ENCODE data around the gene PFN2.
"Not testable (repeated sequence)": the region's sequence is repeated elsewhere in the genome, so short reads cannot be mapped to it uniquely, and the experiment has no call there.

Gene PFN2

GRCh38 chr3:149970716-149971402, at the start of gene PFN2:
Gene PFN2, minus strand, starts transcription at chr3:149970895. Its CDS starts 39 bp downstream, at chr3:149970856.
- Mint-ChIP-seq H3K36me3 (no peaks in the 10 kb centered on the region), H3K9me3 (ENCODE audit: low read depth) (no peaks in the 10 kb centered on the region), H3K4me3 (peak within 1 kb of the TSS; percentile 92), H3K27me3 (peaks cover 15% of the 10 kb centered on the region), H3K4me1 (ENCODE audit: low read depth) (peaks cover 20% of the 10 kb centered on the region), H3K27ac (peak within 1 kb of the TSS; percentile 76)

GRCh38 chr3:150015901-150016300, 45.2 kb upstream of the PFN2 start:
- no peaks in the 10 kb centered on the region for H3K36me3 Mint-ChIP-seq
- H3K4me3 Mint-ChIP-seq = no peak overlapping the region
- H3K9me3 Mint-ChIP-seq (ENCODE audit: low read depth) = no peaks in the 10 kb centered on the region
- peaks cover 1% of the 10 kb centered on the region for H3K27me3 Mint-ChIP-seq
- no peaks in the 10 kb centered on the region for H3K4me1 Mint-ChIP-seq (ENCODE audit: low read depth)
- H3K27ac Mint-ChIP-seq = no peak overlapping the region

- H3K27ac Mint-ChIP-seq = no peak overlapping the region
- no peaks in the 10 kb centered on the region for H3K9me3 Mint-ChIP-seq (ENCODE audit: low read depth)
- no peaks in the 10 kb centered on the region for H3K4me1 Mint-ChIP-seq (ENCODE audit: low read depth)
- H3K4me3 Mint-ChIP-seq = no peak overlapping the region
- no peaks in the 10 kb centered on the region for H3K36me3 Mint-ChIP-seq
- peaks cover 1% of the 10 kb centered on the region for H3K27me3 Mint-ChIP-seq
These were observed 44.1 kb upstream of the PFN2 start for GRCh38 chr3:150014782-150015181.

- H3K9me3 Mint-ChIP-seq (ENCODE audit: low read depth) = no peaks in the 10 kb centered on the region
- no peaks in the 10 kb centered on the region for H3K4me1 Mint-ChIP-seq (ENCODE audit: low read depth)
- peaks cover 1% of the 10 kb centered on the region for H3K27me3 Mint-ChIP-seq
- H3K4me3 Mint-ChIP-seq = no peak overlapping the region
- H3K27ac Mint-ChIP-seq = no peak overlapping the region
- H3K36me3 Mint-ChIP-seq = no peaks in the 10 kb centered on the region
These were observed 43.1 kb upstream of the PFN2 start for GRCh38 chr3:150013801-150014200.

GRCh38 chr3:150006794-150007193, 36.1 kb upstream of the PFN2 start:
- Mint-ChIP-seq H3K9me3 (ENCODE audit: low read depth) (no peaks in the 10 kb centered on the region), H3K27ac (no peak overlapping the region), H3K4me1 (ENCODE audit: low read depth) (no peaks in the 10 kb centered on the region), H3K4me3 (no peak overlapping the region), H3K36me3 (no peaks in the 10 kb centered on the region), H3K27me3 (peaks cover 3% of the 10 kb centered on the region)

GRCh38 chr3:150005243-150006112, 34.8 kb upstream of the PFN2 start:
- Mint-ChIP-seq H3K4me3 (no peak overlapping the region), H3K36me3 (no peaks in the 10 kb centered on the region), H3K27me3 (peaks cover 3% of the 10 kb centered on the region), H3K27ac (no peak overlapping the region), H3K4me1 (ENCODE audit: low read depth) (no peaks in the 10 kb centered on the region), H3K9me3 (ENCODE audit: low read depth) (no peaks in the 10 kb centered on the region)

GRCh38 chr3:150000641-150001040, 29.9 kb upstream of the PFN2 start:
- Mint-ChIP-seq H3K36me3 (no peaks in the 10 kb centered on the region), H3K4me1 (ENCODE audit: low read depth) (no peaks in the 10 kb centered on the region), H3K4me3 (no peak overlapping the region), H3K27me3 (peaks cover 9% of the 10 kb centered on the region), H3K9me3 (ENCODE audit: low read depth) (peaks cover 14% of the 10 kb centered on the region), H3K27ac (no peak overlapping the region)

GRCh38 chr3:149999421-149999820, 28.7 kb upstream of the PFN2 start:
- no peak overlapping the region for H3K27ac Mint-ChIP-seq
- H3K4me1 Mint-ChIP-seq (ENCODE audit: low read depth) = no peaks in the 10 kb centered on the region
- H3K9me3 Mint-ChIP-seq (ENCODE audit: low read depth) = peaks cover 25% of the 10 kb centered on the region
- H3K4me3 Mint-ChIP-seq = no peak overlapping the region
- no peaks in the 10 kb centered on the region for H3K36me3 Mint-ChIP-seq
- H3K27me3 Mint-ChIP-seq = peaks cover 12% of the 10 kb centered on the region

- Mint-ChIP-seq H3K27me3 (peaks cover 12% of the 10 kb centered on the region), H3K4me1 (ENCODE audit: low read depth) (no peaks in the 10 kb centered on the region), H3K36me3 (no peaks in the 10 kb centered on the region), H3K9me3 (ENCODE audit: low read depth) (peaks cover 25% of the 10 kb centered on the region), H3K27ac (no peak overlapping the region), H3K4me3 (no peak overlapping the region)
These were observed 28.3 kb upstream of the PFN2 start for GRCh38 chr3:149998946-149999345.

GRCh38 chr3:149992416-149993058, 21.8 kb upstream of the PFN2 start:
- Mint-ChIP-seq H3K36me3 (peaks cover 3% of the 10 kb centered on the region), H3K4me1 (ENCODE audit: low read depth) (no peaks in the 10 kb centered on the region), H3K27ac (no peak overlapping the region), H3K9me3 (ENCODE audit: low read depth) (peaks cover 20% of the 10 kb centered on the region), H3K4me3 (no peak overlapping the region), H3K27me3 (peaks cover 12% of the 10 kb centered on the region)

GRCh38 chr3:149990423-149990948, 19.8 kb upstream of the PFN2 start:
- Mint-ChIP-seq H3K4me1 (ENCODE audit: low read depth) (no peaks in the 10 kb centered on the region), H3K9me3 (ENCODE audit: low read depth) (peaks cover 15% of the 10 kb centered on the region), H3K27me3 (peaks cover 8% of the 10 kb centered on the region), H3K4me3 (no peak overlapping the region), H3K27ac (no peak overlapping the region), H3K36me3 (peaks cover 3% of the 10 kb centered on the region)

- Mint-ChIP-seq H3K27me3 (peaks cover 7% of the 10 kb centered on the region), H3K4me1 (ENCODE audit: low read depth) (no peaks in the 10 kb centered on the region), H3K27ac (no peak overlapping the region), H3K36me3 (peaks cover 3% of the 10 kb centered on the region), H3K9me3 (ENCODE audit: low read depth) (peaks cover 6% of the 10 kb centered on the region), H3K4me3 (no peak overlapping the region)
These were observed 18.6 kb upstream of the PFN2 start for GRCh38 chr3:149989307-149989706.

GRCh38 chr3:149983628-149984027, 12.9 kb upstream of the PFN2 start:
- Mint-ChIP-seq H3K9me3 (ENCODE audit: low read depth) (no peaks in the 10 kb centered on the region), H3K27me3 (peaks cover 5% of the 10 kb centered on the region), H3K36me3 (no peaks in the 10 kb centered on the region), H3K4me1 (ENCODE audit: low read depth) (no peaks in the 10 kb centered on the region), H3K27ac (no peak overlapping the region), H3K4me3 (no peak overlapping the region)

- not testable (repeated sequence) for H3K27me3 Mint-ChIP-seq; H3K4me3 Mint-ChIP-seq; H3K4me1 Mint-ChIP-seq (ENCODE audit: low read depth); H3K9me3 Mint-ChIP-seq (ENCODE audit: low read depth); H3K36me3 Mint-ChIP-seq; H3K27ac Mint-ChIP-seq
These were observed 12.4 kb upstream of the PFN2 start for GRCh38 chr3:149983053-149983452.

GRCh38 chr3:149981979-149982378, 11.3 kb upstream of the PFN2 start:
- not testable (repeated sequence) for H3K4me1 Mint-ChIP-seq (ENCODE audit: low read depth); H3K27me3 Mint-ChIP-seq; H3K4me3 Mint-ChIP-seq; H3K27ac Mint-ChIP-seq; H3K36me3 Mint-ChIP-seq; H3K9me3 Mint-ChIP-seq (ENCODE audit: low read depth)

All from activated naive CD8-positive, alpha-beta T cell (primary cell).